WTC11 (cell line): ENCODE results near the gene PPME1. TPM values are rescaled to one million over a fixed set of nuclear protein-coding genes. Genes with fewer than 3 reads are reported as not detected.

Experiments used
- ATAC-seq: fragments of 200-7000 bp; cut with Tn5 transposase; 2 replicates; pipeline ENCODE4 v1.10.0; 2021; ENCODE audit warnings: mild to moderate bottlenecking, moderate library complexity
- CTCF ChIA-PET: fragments of 300-600 bp; sonication (Branson Sonifier 250); formaldehyde crosslinking; loops from one replicate; lab custom pipeline; 2021; ENCODE audit warnings: antibody characterized with exemption; lab: Charles Lee
- POLR2A ChIA-PET: fragments of 350-600 bp; sonication (Branson Sonifier 250); formaldehyde crosslinking; loops from one replicate; lab custom pipeline; 2021; ENCODE audit warnings: antibody characterized with exemption; lab: Charles Lee
- DNase-seq: peaks from one replicate; pipeline ENCODE4 v3.0.0; 2021; ENCODE audit warnings: low spot score
- H3K27ac Mint-ChIP-seq: 2 replicates; pipeline ENCODE4 v1.8.0; 2021; ENCODE audit warnings: mixed read lengths
- H3K27me3 Mint-ChIP-seq: 2 replicates; pipeline ENCODE4 v1.8.0; 2021; ENCODE audit warnings: low read depth, mild to moderate bottlenecking, moderate library complexity, mixed read lengths
- H3K36me3 Mint-ChIP-seq: 2 replicates; pipeline ENCODE4 v1.8.0; 2021; ENCODE audit warnings: mixed read lengths
- H3K4me1 Mint-ChIP-seq: 2 replicates; pipeline ENCODE4 v1.8.0; 2022; ENCODE audit warnings: mixed read lengths
- H3K4me3 Mint-ChIP-seq: 2 replicates; pipeline ENCODE4 v1.8.0; 2021; ENCODE audit warnings: mild to moderate bottlenecking, moderate library complexity, mixed read lengths
- H3K9me3 Mint-ChIP-seq: 2 replicates; pipeline ENCODE4 v1.8.0; 2021; ENCODE audit warnings: mixed read lengths
- AR ChIP-seq: fragments of 250-450 bp; sonication (Bioruptor Pico); IDR thresholded peaks from 2 replicates; pipeline ENCODE4 v1.9.0; 2021; ENCODE audit warnings: mild to moderate bottlenecking
- CDX4 ChIP-seq: fragments of 250-450 bp; sonication (Bioruptor Pico); IDR thresholded peaks from 2 replicates; pipeline ENCODE4 v1.9.0; 2021; ENCODE audit warnings: moderate library complexity, mild to moderate bottlenecking, inconsistent platforms, borderline replicate concordance
- E2F1 ChIP-seq: sonication (generic); formaldehyde crosslinking; IDR thresholded peaks from 2 replicates; pipeline ENCODE4 v1.8.0; 2022; ENCODE audit warnings: mild to moderate bottlenecking, missing genetic modification reagents
- EMX1 ChIP-seq: fragments of 250-450 bp; sonication (Bioruptor Pico); IDR thresholded peaks from 2 replicates; pipeline ENCODE4 v1.8.0; 2021; ENCODE audit warnings: mild to moderate bottlenecking
- FOXK1 ChIP-seq: sonication (generic); formaldehyde crosslinking; IDR thresholded peaks from 2 replicates; pipeline ENCODE4 v1.8.0; 2022; ENCODE audit warnings: mild to moderate bottlenecking, moderate library complexity, missing genetic modification reagents
- GRHL2 ChIP-seq: fragments of 250-450 bp; sonication (Bioruptor Pico); IDR thresholded peaks from 2 replicates; pipeline ENCODE4 v1.8.0; 2022; ENCODE audit warnings: mild to moderate bottlenecking, moderate library complexity; ENCODE audit not compliant: insufficient replicate concordance, severe bottlenecking
- GTF2I ChIP-seq: fragments of 250-450 bp; sonication (Bioruptor Pico); conservative IDR thresholded peaks from 2 replicates; pipeline ENCODE4 v1.4.0; 2021; ENCODE audit warnings: mild to moderate bottlenecking
- HMGA2 ChIP-seq: fragments of 250-450 bp; sonication (Bioruptor Pico); IDR thresholded peaks from 2 replicates; pipeline ENCODE4 v1.4.0; 2021; ENCODE audit warnings: mild to moderate bottlenecking, moderate library complexity
- JUN ChIP-seq: sonication (generic); formaldehyde crosslinking; IDR thresholded peaks from 2 replicates; pipeline ENCODE4 v1.8.0; 2023; ENCODE audit warnings: mild to moderate bottlenecking, missing genetic modification reagents
- NFE2L1 ChIP-seq: sonication (generic); formaldehyde crosslinking; IDR thresholded peaks from 2 replicates; pipeline ENCODE4 v1.8.1; 2023; ENCODE audit warnings: missing genetic modification reagents
- NFYB ChIP-seq: sonication (generic); formaldehyde crosslinking; conservative IDR thresholded peaks from 2 replicates; pipeline ENCODE4 v1.8.0; 2022; ENCODE audit warnings: low read depth, missing genetic modification reagents
- NR1H2 ChIP-seq: sonication (generic); formaldehyde crosslinking; IDR thresholded peaks from 2 replicates; pipeline ENCODE4 v1.9.0; 2021; ENCODE audit warnings: mild to moderate bottlenecking, moderate library complexity, missing genetic modification reagents
- SMAD4 ChIP-seq: sonication (generic); formaldehyde crosslinking; IDR thresholded peaks from 2 replicates; pipeline ENCODE4 v1.8.0; 2022; ENCODE audit warnings: mild to moderate bottlenecking, missing genetic modification reagents
- TCF7 ChIP-seq: sonication (generic); formaldehyde crosslinking; IDR thresholded peaks from 2 replicates; pipeline ENCODE4 v1.8.0; 2022; ENCODE audit warnings: mild to moderate bottlenecking, low read depth, missing genetic modification reagents, moderate library complexity
- TEAD1 ChIP-seq: sonication (generic); formaldehyde crosslinking; IDR thresholded peaks from 2 replicates; pipeline ENCODE4 v1.8.0; 2022; ENCODE audit warnings: mild to moderate bottlenecking, missing genetic modification reagents
- TEAD4 ChIP-seq: sonication (generic); formaldehyde crosslinking; IDR thresholded peaks from 2 replicates; pipeline ENCODE4 v1.8.0; 2022; ENCODE audit warnings: mild to moderate bottlenecking, missing genetic modification reagents
- USF1 ChIP-seq: sonication (generic); formaldehyde crosslinking; IDR thresholded peaks from 2 replicates; pipeline ENCODE4 v1.8.0; 2022; ENCODE audit warnings: mild to moderate bottlenecking, missing genetic modification reagents
- ZBTB21 ChIP-seq: sonication (generic); formaldehyde crosslinking; IDR thresholded peaks from 2 replicates; pipeline ENCODE4 v1.8.1; 2023; ENCODE audit warnings: mild to moderate bottlenecking, missing genetic modification reagents, borderline replicate concordance
- ZBTB43 ChIP-seq: sonication (generic); formaldehyde crosslinking; IDR thresholded peaks from 2 replicates; pipeline ENCODE4 v1.8.1; 2023; ENCODE audit warnings: mild to moderate bottlenecking, missing genetic modification reagents
- ZNF396 ChIP-seq: fragments of 250-450 bp; sonication (Bioruptor Pico); IDR thresholded peaks from 2 replicates; pipeline ENCODE4 v1.8.0; 2021; ENCODE audit warnings: mild to moderate bottlenecking, moderate library complexity, borderline replicate concordance
- total RNA-seq: library from RNA; stranded (reverse); gene quantifications from 3 replicates; pipeline ENCODE4 v1.2.3, GENCODE V29; 2021
- TF ChIP-seq, protein P1 (sequence below): fragments of 250-450 bp; sonication (Bioruptor Pico); IDR thresholded peaks from 2 replicates; pipeline ENCODE4 v2.1.2; 2022; ENCODE audit warnings: mild to moderate bottlenecking, moderate library complexity
- TF ChIP-seq, protein P2 (sequence below): fragments of 250-450 bp; sonication (Bioruptor Pico); IDR thresholded peaks from 2 replicates; pipeline ENCODE4 v1.8.0; 2021; ENCODE audit warnings: mild to moderate bottlenecking
- TF ChIP-seq, protein P3 (sequence below): sonication (generic); formaldehyde crosslinking; IDR thresholded peaks from 2 replicates; pipeline ENCODE4 v1.8.1; 2023; ENCODE audit warnings: mild to moderate bottlenecking, missing genetic modification reagents, moderate library complexity

The PPME1 gene
- total RNA-seq, 1 experiment from 2014 or later, result 42.5 TPM

DNA sequence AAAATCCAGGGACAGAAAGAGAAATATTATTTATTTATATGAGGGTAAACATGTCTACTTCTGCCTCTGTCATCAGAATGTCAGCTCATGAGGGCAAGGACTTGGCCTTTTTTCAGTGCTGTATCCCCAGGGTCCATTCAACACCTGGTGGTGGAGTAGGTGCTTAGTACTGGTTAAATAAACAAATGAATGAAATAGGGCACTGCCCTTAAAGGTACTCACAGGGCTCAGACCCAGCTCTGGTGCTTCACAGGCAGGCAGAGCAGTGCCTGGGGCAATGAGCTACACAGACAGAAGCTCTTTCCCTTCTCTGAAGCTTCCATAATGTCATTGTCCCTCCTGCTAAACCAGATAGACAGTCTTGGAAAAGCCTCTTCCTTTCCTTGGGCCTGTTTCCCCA is 109.4 kb downstream of the PPME1 start:
- no peak overlapping the region for H3K27ac Mint-ChIP-seq
- H3K9me3 Mint-ChIP-seq, result no peaks in the 10 kb centered on the region
- H3K36me3 Mint-ChIP-seq, result no peaks in the 10 kb centered on the region
- ATAC-seq (no peak), DNase-seq (no peak)
- no peak for TF ChIP-seq USF1 (CRISPR knock-in tag)
- no peak for TF ChIP-seq FOXK1 (CRISPR knock-in tag)
- TF ChIP-seq ZBTB21 (CRISPR knock-in tag), result no peak
- no peak for TF ChIP-seq ZNF396 (CRISPR knock-in tag)
- no peak for TF ChIP-seq NR1H2 (CRISPR knock-in tag)
- no peak for TF ChIP-seq HMGA2
- TF ChIP-seq TEAD4, result no peak
- TF ChIP-seq AR (CRISPR knock-in tag), result no peak
- TF ChIP-seq SMAD4, result no peak
- TF ChIP-seq EMX1 (CRISPR knock-in tag), result no peak
- H3K27me3 Mint-ChIP-seq, result no peaks in the 10 kb centered on the region; the same call in 1 of the 2 replicates
- H3K4me3 Mint-ChIP-seq, result no peak overlapping the region
- ChIA-PET POLR2A (no interaction called here), CTCF (no interaction called here)
- no peaks in the 10 kb centered on the region for H3K4me1 Mint-ChIP-seq

GRCh38 chr11:74282421-74282820 is 111.3 kb downstream of the PPME1 start:
- ATAC-seq, result no peak
- POLR2A ChIA-PET, result no interaction called here
- no peaks in the 10 kb centered on the region for H3K4me1 Mint-ChIP-seq
- TF ChIP-seq ZBTB43 (CRISPR knock-in tag) (no peak), TEAD1 (CRISPR knock-in tag) (no peak), E2F1 (no peak), AR (CRISPR knock-in tag) (no peak), SMAD4 (no peak), NFYB (CRISPR knock-in tag) (no peak), NFE2L1 (CRISPR knock-in tag) (no peak), CDX4 (CRISPR knock-in tag) (no peak), JUN (CRISPR knock-in tag) (no peak), TCF7 (no peak), GTF2I (CRISPR knock-in tag) (no peak), ZBTB21 (CRISPR knock-in tag) (no peak), GRHL2 (CRISPR knock-in tag) (no peak)
- TF ChIP-seq, protein P1, sequence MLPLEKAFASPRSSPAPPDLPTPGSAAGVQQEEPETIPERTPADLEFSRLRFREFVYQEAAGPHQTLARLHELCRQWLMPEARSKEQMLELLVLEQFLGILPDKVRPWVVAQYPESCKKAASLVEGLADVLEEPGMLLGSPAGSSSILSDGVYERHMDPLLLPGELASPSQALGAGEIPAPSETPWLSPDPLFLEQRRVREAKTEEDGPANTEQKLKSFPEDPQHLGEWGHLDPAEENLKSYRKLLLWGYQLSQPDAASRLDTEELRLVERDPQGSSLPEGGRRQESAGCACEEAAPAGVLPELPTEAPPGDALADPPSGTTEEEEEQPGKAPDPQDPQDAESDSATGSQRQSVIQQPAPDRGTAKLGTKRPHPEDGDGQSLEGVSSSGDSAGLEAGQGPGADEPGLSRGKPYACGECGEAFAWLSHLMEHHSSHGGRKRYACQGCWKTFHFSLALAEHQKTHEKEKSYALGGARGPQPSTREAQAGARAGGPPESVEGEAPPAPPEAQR, result no peak
- TF ChIP-seq, protein P2, sequence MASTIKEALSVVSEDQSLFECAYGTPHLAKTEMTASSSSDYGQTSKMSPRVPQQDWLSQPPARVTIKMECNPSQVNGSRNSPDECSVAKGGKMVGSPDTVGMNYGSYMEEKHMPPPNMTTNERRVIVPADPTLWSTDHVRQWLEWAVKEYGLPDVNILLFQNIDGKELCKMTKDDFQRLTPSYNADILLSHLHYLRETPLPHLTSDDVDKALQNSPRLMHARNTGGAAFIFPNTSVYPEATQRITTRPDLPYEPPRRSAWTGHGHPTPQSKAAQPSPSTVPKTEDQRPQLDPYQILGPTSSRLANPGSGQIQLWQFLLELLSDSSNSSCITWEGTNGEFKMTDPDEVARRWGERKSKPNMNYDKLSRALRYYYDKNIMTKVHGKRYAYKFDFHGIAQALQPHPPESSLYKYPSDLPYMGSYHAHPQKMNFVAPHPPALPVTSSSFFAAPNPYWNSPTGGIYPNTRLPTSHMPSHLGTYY (CRISPR knock-in tag), result no peak
- TF ChIP-seq, protein P3, sequence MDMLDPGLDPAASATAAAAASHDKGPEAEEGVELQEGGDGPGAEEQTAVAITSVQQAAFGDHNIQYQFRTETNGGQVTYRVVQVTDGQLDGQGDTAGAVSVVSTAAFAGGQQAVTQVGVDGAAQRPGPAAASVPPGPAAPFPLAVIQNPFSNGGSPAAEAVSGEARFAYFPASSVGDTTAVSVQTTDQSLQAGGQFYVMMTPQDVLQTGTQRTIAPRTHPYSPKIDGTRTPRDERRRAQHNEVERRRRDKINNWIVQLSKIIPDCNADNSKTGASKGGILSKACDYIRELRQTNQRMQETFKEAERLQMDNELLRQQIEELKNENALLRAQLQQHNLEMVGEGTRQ (CRISPR knock-in tag), result no peak

More at GRCh38 chr11:74282421-74282820, 111.3 kb downstream of the PPME1 start:
- no peaks in the 10 kb centered on the region for H3K9me3 Mint-ChIP-seq
- H3K36me3 Mint-ChIP-seq, result no peaks in the 10 kb centered on the region
- no peak overlapping the region for H3K27ac Mint-ChIP-seq
- no peak overlapping the region for H3K4me3 Mint-ChIP-seq
- no peaks in the 10 kb centered on the region for H3K27me3 Mint-ChIP-seq
- DNase-seq, result no peak
- CTCF ChIA-PET, result no interaction called here
